Osteocyte (in vitro differentiated cells): ENCODE measurements around the gene GNG13. TPM values are rescaled to one million over a fixed set of nuclear protein-coding genes. Genes with fewer than 3 reads are reported as not detected.

Experiments used
- DNase-seq: peaks from one replicate; pipeline ENCODE4 v3.0.0; 2021; ENCODE audit warnings: mixed read lengths; ENCODE audit not compliant: unreplicated experiment; ENCODE audit errors: extremely low spot score
- H3K27ac Mint-ChIP-seq: one replicate; pipeline ENCODE4 v1.8.0; 2021; ENCODE audit warnings: mild to moderate bottlenecking, mixed read lengths; ENCODE audit not compliant: unreplicated experiment
- H3K27me3 Mint-ChIP-seq: one replicate; pipeline ENCODE4 v1.8.0; 2021; ENCODE audit warnings: mixed read lengths; ENCODE audit not compliant: unreplicated experiment
- H3K36me3 Mint-ChIP-seq: one replicate; pipeline ENCODE4 v1.8.0; 2021; ENCODE audit warnings: mixed read lengths; ENCODE audit not compliant: unreplicated experiment
- H3K4me1 Mint-ChIP-seq: one replicate; pipeline ENCODE4 v1.8.0; 2021; ENCODE audit warnings: mixed read lengths; ENCODE audit not compliant: unreplicated experiment
- H3K4me3 Mint-ChIP-seq: one replicate; pipeline ENCODE4 v1.8.0; 2021; ENCODE audit warnings: mild to moderate bottlenecking, moderate library complexity, mixed read lengths; ENCODE audit not compliant: unreplicated experiment
- H3K9me3 Mint-ChIP-seq: one replicate; pipeline ENCODE4 v1.8.0; 2021; ENCODE audit warnings: mixed read lengths; ENCODE audit not compliant: unreplicated experiment
- CTCF ChIP-seq: fragments of 200-600 bp; sonication (generic); IDR thresholded peaks from 2 replicates; pipeline ENCODE4 v1.5.0; 2021; ENCODE audit warnings: antibody characterized with exemption, mild to moderate bottlenecking, moderate library complexity
- total RNA-seq: library from RNA; stranded (reverse); gene quantifications from 2 replicates; pipeline ENCODE4 v1.2.1, GENCODE V29; 2021

The GNG13 gene
- total RNA-seq, 1 donor from 2014 or later, result not detected

- DNase-seq, result peak; percentile 84
- Mint-ChIP-seq H3K9me3 (no peaks in the 10 kb centered on the region), H3K27ac (no peak overlapping the region), H3K27me3 (no peaks in the 10 kb centered on the region), H3K36me3 (no peaks in the 10 kb centered on the region), H3K4me3 (no peak overlapping the region), H3K4me1 (no peaks in the 10 kb centered on the region)
- TF ChIP-seq CTCF, result no peak
Observed at GRCh38 chr16:764848-765487, 35.6 kb downstream of the GNG13 start.

GRCh38 chr16:764184-764750 lies 36.3 kb downstream of the GNG13 start:
- no peaks in the 10 kb centered on the region for H3K9me3 Mint-ChIP-seq
- DNase-seq, result no peak
- no peak for TF ChIP-seq CTCF
- H3K4me3 Mint-ChIP-seq, result no peak overlapping the region
- peaks cover 2% of the 10 kb centered on the region for H3K4me1 Mint-ChIP-seq
- H3K27me3 Mint-ChIP-seq, result no peaks in the 10 kb centered on the region
- H3K27ac Mint-ChIP-seq, result no peak overlapping the region
- no peaks in the 10 kb centered on the region for H3K36me3 Mint-ChIP-seq

DNA sequence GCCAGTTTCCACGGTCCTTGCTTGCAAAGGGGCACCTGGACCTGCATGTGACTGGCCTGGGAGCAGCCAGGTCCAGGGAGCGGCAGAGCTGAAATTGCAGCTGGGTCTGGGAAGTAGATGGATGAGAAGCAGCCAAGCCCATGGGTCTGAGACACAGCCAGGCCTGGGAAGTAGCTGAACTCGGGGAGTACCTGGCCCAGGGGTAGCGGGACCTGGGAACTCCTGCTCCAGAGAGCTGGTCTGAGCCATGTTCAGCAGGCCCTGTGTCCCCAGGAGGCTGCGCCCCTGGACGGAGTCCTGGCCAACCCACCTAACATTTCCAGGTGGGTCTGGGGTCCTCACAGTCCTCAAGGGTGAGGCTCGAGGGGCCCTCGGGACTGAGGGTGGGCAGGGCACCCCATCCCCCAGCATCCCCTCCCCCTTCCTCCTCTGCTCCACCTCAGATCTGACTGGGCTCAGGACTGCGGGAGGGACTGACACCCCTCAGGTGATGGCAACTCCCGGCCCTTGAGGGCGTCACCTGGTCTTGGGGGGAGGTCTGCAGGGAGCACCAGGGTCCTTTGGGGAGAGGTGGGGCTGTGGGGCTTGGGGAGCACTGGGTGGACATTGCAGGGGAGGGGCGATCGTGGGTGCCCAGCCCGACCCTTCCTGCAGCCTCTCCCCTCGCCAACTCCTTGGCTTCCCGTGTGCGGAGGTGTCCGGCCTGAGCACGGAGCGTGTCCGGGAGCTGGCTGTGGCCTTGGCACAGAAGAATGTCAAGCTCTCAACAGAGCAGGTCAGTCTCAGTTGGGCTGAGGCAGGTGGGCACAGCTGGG lies 37.0 kb downstream of the GNG13 start:
- no peaks in the 10 kb centered on the region for H3K27me3 Mint-ChIP-seq
- H3K27ac Mint-ChIP-seq, result no peak overlapping the region
- no peak for DNase-seq
- H3K36me3 Mint-ChIP-seq, result no peaks in the 10 kb centered on the region
- H3K9me3 Mint-ChIP-seq, result no peaks in the 10 kb centered on the region
- TF ChIP-seq CTCF, result no peak
- H3K4me1 Mint-ChIP-seq, result peaks cover 2% of the 10 kb centered on the region
- H3K4me3 Mint-ChIP-seq, result no peak overlapping the region

DNA sequence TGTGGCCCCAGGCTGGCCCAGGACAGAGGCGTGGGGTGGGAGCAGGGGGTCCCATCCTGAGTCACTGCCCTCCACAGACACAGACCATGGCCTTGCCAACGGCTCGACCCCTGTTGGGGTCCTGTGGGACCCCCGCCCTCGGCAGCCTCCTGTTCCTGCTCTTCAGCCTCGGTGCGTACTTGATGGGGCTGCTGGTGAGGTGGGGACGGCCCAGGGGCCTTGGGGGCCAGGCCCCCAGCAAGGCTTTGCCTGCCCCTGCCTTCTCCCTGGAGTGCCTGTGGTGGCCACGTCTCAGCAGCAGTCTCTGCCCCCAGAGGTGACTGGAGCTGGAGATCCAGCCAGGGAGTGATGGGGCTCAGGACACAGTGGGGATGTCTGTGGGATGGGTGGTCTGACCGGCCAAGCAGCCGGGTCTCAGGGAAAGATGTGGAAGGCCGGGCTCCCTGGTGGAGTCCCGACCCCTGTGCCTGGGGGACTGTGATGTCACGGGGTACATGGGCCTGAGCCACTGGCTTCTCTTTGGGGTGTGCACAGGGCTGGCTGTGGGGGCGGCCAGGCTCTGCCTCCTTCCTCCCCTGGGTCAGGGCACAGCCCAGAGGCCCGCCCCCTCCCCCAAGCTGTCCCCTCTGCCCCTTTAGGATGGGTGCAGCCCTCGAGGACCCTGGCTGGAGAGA lies 37.8 kb downstream of the GNG13 start:
- no peak for DNase-seq
- no peaks in the 10 kb centered on the region for H3K27me3 Mint-ChIP-seq
- H3K27ac Mint-ChIP-seq, result no peak overlapping the region
- no peak overlapping the region for H3K4me3 Mint-ChIP-seq
- TF ChIP-seq CTCF, result no peak
- no peaks in the 10 kb centered on the region for H3K36me3 Mint-ChIP-seq
- no peaks in the 10 kb centered on the region for H3K9me3 Mint-ChIP-seq
- H3K4me1 Mint-ChIP-seq, result peaks cover 2% of the 10 kb centered on the region
